HG03135 (cell line): ENCODE results near the gene SETDB2.

Experiments used
- ATAC-seq: cut with Tn5 transposase; IDR thresholded peaks from one replicate; pipeline ENCODE4 v1.9.1; 2021; ENCODE audit warnings: mild to moderate bottlenecking, moderate library complexity; ENCODE audit not compliant: unreplicated experiment

The SETDB2 gene

DNA sequence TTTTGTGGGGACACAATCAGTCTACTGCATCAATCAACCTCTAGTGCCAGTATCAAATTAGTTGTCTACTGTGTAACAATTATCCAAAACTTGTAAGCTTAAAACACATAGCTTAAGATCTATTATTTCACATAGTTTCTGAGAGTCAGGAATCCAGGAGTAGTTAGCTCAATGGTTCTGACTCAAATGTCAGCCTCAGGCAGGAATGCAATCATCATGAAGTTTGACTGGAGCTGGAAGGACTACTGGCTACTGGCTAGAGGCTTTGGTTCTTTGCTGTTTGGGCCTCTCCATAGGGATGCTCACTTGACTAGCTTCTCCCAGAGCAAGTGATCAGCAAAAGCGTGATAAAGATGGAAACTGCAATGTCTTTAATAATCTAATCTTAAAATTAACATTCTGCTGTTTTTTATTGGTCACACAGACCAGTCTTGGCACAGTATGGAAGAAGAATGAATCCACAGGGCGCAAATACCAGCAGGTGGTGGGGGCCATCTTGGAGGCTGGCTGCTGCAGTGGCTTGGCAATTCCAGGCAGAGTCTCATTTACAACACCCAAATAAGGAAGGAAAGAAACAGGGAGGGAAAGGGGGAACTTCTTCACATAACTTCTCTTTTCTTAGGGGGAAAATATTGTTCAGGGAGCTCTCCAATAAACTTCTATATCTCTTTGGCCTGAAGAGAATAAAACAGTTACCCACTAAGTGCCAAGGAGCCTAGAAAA, 15.9 kb upstream of the SETDB2 start:
- no peak for ATAC-seq

DNA sequence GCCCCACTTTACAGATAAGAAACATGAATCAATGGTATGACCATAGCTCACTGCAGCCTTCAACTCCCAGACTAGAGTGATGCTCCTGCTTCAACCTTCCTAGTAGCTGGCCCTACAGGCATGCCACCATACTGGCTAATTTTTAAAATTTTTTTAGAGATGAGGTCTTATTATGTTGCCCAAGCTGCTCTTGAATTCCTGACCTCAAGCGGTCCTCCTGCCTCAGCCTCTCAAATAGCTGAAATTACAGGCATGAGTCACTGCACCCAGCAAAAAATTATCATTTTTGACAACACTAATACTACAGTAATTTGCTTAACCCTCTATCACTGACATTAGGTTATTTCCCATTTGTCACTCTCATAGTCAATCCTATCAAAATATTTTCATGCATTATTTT, 15.0 kb upstream of the SETDB2 start:
- no peak for ATAC-seq

GRCh38 chr13:49435992-49436391, 8.1 kb upstream of the SETDB2 start:
- ATAC-seq: no peak

DNA sequence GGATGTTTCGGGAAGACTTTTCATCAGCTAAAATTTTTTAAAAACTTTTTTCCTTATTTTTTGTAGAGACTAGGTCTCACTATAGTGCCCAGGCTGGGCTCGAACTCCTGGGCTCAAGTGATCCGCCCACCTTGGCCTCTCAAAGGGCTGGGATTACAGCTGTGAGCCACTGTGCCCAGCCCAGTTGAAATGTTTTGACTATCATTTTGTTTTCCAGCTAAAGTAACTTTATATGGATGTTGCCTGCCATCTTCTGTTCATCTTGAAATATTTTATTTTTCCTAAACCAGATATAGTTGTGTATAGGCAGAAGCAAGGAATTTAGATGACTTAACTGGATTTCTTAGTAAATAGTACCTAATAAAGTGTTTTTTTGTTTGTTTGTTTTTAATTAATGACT, 7.2 kb upstream of the SETDB2 start:
- no peak for ATAC-seq

- no peak for ATAC-seq
These were observed 6.4 kb upstream of the SETDB2 start for GRCh38 chr13:49437705-49438104.

DNA sequence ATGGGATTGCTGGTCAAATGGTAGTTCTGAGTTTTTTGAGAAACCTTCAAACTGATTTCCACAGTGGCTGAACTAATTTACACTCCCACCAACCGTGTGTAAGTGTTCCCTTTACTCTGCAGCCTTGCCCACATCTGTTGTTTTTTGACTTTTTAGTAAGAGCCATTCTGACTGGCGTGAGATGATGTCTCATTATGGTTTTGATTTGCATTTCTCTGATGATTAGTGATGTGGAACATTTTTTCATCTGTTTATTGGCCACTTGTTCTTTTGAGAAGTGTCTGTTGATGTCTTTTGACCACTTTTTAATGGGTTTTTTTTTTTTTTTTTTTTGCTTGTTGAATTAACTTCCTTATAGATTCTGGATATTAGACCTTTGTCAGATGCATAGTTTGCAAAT, 4.5 kb upstream of the SETDB2 start:
- ATAC-seq: no peak

- no peak for ATAC-seq
These were observed 2.8 kb upstream of the SETDB2 start for GRCh38 chr13:49441312-49441711.

DNA sequence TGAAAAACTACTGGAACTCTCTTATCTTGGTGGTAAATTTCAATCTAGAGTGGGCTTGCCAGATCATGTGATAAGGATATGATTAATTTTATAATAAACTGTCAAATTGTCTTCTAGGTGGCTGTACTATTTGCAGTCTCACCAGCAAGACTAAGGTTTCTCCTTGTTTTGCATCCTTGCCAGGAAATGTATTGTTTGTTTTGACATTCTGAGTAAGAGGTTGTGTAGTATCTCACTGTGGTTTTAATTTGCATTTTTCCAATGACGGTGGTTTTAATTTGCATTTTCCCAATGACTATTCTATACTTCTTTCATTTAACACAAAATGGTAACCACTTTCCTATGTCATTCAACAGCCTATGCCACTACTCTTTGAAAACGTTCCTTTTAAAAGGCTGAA, 2.2 kb upstream of the SETDB2 start:
- ATAC-seq: no peak

GRCh38 chr13:49443357-49443703, 744 bp upstream of the SETDB2 start:
- ATAC-seq: no peak

DNA sequence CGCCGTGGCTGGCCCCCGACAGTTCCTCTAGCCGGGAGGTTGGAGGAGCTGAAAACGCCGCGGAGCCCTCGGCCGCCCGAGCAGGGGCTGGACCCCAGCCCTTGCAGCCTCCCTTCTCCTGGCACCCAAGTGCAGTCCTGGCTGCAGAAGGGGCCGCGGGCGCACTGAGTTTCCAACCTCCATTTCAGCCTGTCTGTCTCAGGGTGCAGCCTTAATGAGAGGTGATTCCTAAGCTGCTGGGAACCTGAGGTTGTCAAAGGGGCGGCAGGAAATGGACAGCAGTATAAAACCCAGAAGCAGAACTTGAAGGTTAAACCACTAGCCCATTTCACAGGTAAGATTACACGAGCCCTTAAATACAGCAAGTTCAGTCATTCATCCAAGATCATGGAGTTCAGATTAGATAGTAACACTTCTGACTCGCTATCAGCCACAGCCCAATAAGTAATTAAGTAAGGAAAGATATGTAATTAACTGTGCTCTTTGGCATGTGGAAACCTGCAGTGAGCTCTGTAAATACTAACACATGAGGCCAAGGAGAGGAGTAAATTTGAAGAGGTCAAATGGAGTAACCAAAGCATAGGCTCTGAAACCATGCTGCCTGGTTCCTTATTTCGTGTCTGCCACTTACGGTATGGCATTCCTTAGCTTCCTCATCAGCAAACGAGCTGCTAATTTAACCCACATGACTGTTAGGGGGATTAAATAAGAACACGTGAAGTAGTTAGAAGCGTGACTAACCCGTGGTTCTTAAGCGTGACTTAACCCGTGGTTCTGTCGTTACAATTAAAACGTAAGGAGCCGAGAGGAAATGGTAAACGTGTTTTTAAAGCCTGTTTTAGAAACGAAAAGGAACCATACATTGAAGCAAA, 686 bp downstream of the SETDB2 start:
- ATAC-seq: no peak

DNA sequence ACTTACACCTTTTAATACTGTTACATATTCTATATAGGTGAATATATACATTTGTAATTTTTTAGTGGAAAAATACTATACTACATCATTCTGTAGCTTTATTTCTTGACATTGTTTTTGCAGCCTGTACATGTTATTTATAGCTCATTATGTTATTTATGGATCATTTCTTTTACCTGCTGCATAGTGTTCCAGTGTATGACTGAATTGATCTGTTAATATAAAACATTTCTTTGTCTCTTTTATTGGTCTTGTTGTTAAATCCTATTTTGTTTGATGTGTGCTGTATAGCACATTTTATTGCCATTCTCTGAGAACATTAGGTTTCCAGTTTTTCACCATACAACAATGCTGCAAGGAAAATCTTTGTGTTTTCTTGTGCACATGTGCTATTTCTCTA, 2.4 kb downstream of the SETDB2 start:
- no peak for ATAC-seq

GRCh38 chr13:49448753-49449152, 4.7 kb downstream of the SETDB2 start:
- no peak for ATAC-seq

DNA sequence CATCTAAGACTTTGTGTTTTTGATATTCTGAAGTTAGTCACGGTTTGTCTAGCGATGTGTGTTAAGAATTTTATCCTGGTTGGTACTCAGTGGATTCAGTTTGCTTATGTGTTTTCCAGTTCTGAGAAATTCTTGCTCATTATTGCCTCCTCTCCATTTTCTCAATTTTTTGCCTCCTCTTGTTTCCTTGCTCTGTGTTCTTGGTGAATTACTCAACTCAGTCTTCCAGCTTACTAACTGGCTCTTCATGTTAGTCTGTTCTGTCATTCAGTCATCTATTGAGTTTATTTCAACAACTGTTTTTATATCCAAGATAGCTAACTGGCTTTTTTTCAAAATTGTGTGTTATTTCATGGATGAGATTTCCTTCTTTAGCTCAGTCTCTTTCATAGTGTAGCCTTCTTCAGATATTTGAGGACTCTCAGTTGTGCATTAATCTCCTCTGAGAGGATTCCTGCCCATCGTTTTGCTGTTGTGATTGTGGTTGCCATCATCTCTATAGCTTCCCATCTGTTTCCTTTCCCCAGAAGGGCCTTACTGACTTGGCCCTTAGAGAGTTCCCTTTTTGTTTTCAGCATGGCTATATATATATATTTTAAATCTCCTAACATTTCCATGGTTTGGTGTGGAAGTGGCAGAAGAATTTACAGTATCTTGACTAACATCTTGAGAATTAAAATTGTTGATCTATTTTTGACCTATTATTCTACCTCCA, 6.2 kb downstream of the SETDB2 start:
- ATAC-seq: no peak

- no peak for ATAC-seq
These were observed 8.8 kb downstream of the SETDB2 start for GRCh38 chr13:49452725-49453457.

DNA sequence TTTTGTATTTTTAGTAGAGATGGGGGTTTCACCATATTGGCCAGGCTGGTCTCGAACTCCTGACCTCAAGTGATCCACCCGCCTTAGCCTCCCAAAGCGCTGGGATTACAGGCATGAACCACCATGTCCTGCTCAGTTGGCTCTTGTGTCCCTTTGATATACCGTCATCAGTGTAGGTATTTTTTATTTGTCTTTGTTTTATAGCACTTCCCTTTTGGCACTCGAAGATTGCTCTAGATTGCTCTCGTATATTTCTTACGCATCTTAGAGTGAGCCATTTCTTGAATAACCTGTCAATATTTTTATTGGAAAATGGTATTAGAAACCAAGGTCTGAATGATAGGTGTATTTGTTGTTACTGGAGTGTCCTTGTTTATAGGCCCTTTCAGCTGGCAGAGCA, 9.4 kb downstream of the SETDB2 start:
- no peak for ATAC-seq

- peak; percentile 88 for ATAC-seq
These were observed 10.4 kb downstream of the SETDB2 start for GRCh38 chr13:49454388-49455006.

- no peak for ATAC-seq
These were observed 10.9 kb downstream of the SETDB2 start for GRCh38 chr13:49455007-49455398.

- no peak for ATAC-seq
These were observed 12.1 kb downstream of the SETDB2 start for GRCh38 chr13:49456156-49456555.

DNA sequence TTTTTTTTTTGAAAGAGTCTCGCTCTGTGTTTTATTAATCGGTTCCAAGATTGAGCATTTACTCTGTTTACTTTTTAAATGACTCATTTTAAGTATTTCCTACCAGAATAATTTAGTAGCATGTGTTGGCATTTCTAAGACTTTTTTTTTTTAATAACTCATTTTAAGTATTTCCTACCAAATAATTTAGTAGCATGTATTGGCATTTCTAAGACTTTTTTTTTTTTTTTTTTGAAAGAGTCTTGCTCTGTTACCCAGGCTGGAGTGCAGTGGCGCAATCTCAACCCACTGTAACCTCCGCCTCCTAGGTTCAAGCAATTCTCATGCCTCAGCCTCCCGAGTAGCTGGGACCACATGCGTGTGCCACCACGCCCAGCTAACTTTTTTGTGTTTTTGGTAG, 13.1 kb downstream of the SETDB2 start:
- no peak for ATAC-seq

DNA sequence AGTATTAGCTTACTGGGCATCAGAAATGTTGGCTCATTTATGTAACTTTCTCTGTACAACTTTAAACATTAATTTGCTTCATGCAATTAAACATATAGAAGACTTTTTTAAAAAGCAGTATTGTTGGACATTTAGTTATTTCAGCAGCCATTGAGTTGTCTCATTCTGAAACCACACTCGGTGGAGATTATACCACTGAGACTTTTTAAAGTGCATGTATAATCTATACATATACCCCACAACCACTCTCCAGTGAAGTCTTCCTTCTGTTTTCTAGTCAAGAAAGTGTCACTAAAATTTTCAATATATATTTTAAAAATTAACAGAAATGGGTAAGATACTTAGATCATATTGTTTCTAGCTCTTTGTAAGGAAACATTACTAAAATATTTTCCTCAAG, 15.5 kb downstream of the SETDB2 start:
- ATAC-seq: no peak

DNA sequence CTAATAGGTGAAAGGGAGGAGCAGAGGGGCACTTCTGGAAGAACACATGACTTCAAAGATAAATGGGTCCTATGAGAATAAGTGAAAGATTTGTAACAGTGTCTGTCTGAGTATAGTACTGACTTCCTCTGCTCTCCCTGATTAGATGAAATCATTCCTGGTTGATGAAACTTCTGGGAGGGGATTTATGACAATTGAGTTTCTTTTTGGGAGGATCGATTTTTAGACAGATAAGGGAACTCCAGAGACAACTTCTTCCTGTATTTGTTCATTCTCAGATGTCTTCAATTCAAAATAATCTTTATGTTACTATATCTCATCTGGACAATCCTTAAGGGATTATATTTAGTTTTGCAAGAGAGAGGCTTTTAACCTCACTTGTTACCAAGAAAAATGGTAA, 20.0 kb downstream of the SETDB2 start:
- no peak for ATAC-seq
